Subcutaneous abdominal adipose tissue (tissue), 5 donors: ENCODE data around the gene S1PR5.
A peak's percentile ranks its signal among the peaks of the same experiment; 100 is the strongest.
"Not testable (repeated sequence)": the region's sequence is repeated elsewhere in the genome, so short reads cannot be mapped to it uniquely, and the experiment has no call there.

Experiments
- H3K27ac ChIP-seq: one replicate; pipeline ENCODE4 v1.7.0; 2013; ENCODE audit warnings: low read depth, mild to moderate bottlenecking, inconsistent platforms, low read length, moderate library complexity
- H3K27me3 ChIP-seq, 5 donors: one replicate each; pipeline ENCODE4 v1.7.0; 2013; ENCODE audit warnings: low read length in 5 of 5, inconsistent platforms in 1 of 5; ENCODE audit not compliant: control insufficient read depth in 5 of 5, insufficient read depth in 4 of 5
- H3K36me3 ChIP-seq, 5 donors: one replicate each; pipeline ENCODE4 v1.7.0; 2013; ENCODE audit warnings: low read length in 5 of 5; ENCODE audit not compliant: control insufficient read depth in 5 of 5, insufficient read depth in 5 of 5
- H3K4me1 ChIP-seq, 5 donors: one replicate each; pipeline ENCODE4 v1.7.0; 2013; ENCODE audit warnings: low read length in 5 of 5, mild to moderate bottlenecking in 3 of 5, moderate library complexity in 1 of 5; ENCODE audit not compliant: control insufficient read depth in 5 of 5, insufficient read depth in 5 of 5
- H3K4me3 ChIP-seq, 5 donors: one replicate each; pipeline ENCODE4 v1.7.0; 2013; ENCODE audit warnings: low read length in 5 of 5, low read depth in 1 of 5
- H3K9ac ChIP-seq, 5 donors: one replicate each; pipeline ENCODE4 v1.7.0; 2013; ENCODE audit warnings: low read length in 5 of 5, mild to moderate bottlenecking in 4 of 5, moderate library complexity in 3 of 5
- H3K9me3 ChIP-seq, 5 donors: one replicate each; pipeline ENCODE4 v1.7.0; 2013; ENCODE audit warnings: low read length in 5 of 5; ENCODE audit not compliant: control insufficient read depth in 5 of 5
- donor health status: healthy.
- donor health status: healthy.
- donor health status: healthy.
- donor health status: healthy.
- donor health status: healthy.

The S1PR5 gene

DNA sequence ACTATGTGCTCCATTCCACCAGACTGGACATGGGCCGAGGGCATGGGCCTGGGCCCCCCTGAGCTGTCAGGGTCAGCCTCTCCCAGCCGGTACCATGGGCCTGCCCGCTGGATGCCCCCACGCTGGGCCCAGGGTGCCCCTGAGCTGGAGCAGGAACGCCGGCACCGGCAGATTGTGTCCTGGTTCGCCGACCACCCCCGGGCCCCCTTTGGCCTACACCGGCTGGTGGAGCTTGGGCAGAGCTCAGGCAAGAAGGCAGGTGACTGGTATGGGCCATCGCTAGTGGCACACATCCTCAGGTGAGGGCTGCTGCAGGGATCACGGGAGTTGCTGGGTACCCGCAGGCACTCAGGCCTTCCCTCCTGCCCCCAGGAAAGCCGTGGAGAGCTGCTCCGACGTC, 29.6 kb upstream of the S1PR5 start:
- Histone ChIP-seq H3K9ac (no peak overlapping the region), H3K27ac (no peak overlapping the region), H3K27me3 (no peaks in the 10 kb centered on the region), H3K36me3 (peaks cover 0 to 41% (median 29%) of the 10 kb centered on the region in 5 donors), H3K4me3 (no peak overlapping the region), H3K4me1 (peaks cover 2 to 19% (median 16%) of the 10 kb centered on the region in 5 donors), H3K9me3 (no peaks in the 10 kb centered on the region)

DNA sequence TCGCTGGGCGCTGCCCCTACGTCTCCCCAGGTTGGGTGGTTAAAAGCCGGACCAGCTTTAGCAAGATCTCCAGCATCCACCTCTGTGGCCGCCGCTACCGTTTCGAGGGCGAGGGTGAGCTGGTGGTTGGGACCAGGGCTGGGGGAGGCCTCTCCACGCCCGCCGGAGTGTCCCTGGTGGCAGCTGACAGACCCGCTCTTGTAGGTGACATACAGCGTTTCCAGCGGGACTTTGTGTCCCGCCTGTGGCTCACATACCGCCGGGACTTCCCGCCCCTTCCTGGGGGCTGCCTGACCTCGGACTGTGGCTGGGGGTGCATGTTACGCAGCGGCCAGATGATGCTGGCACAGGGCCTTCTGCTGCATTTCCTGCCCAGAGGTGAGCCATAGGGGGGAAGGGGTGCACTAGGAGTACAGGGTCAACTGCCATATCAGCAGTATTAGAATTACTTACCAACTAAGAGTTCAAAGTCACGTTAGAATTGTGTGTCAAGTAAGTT, 27.6 kb upstream of the S1PR5 start:
- peak overlapping the region in 4 of 5 donors; percentile 20 to 93 (median 86) for H3K9ac ChIP-seq
- peak overlapping the region; percentile 30 for H3K27ac ChIP-seq
- peak overlapping the region; percentile 77 to 87 (median 85) for H3K4me3 ChIP-seq
- peaks cover 0 to 27% (median 20%) of the 10 kb centered on the region in 5 donors for H3K36me3 ChIP-seq
- H3K4me1 ChIP-seq, result peaks cover 2 to 19% (median 16%) of the 10 kb centered on the region in 5 donors
- no peaks in the 10 kb centered on the region for H3K27me3 ChIP-seq
- H3K9me3 ChIP-seq, result no peaks in the 10 kb centered on the region

DNA sequence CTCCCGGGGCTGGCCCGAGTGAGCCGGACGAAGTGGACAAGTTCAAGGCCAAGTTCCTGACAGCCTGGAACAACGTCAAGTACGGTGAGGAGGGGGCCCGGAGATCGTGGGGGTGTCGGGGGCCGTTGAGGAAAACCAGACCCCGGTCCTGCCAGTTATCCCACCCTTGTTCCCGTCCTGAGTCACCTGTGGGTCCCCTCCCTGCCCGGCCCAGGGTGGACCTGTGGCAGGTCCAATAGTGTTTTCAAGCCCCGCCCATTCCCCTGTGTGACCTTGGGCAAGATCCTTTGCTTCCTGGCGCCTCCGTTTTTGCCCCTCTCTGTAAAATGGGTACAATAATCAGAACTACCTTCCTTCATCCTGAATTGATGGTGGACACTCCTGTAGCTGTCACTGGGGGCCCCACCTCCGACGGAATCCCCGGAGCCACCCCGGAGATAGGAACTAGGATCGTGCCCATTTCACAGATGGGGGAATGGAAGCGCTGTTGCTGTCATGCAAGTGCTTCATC, 27.1 kb upstream of the S1PR5 start:
- Histone ChIP-seq H3K4me1 (peaks cover 2 to 19% (median 16%) of the 10 kb centered on the region in 5 donors), H3K27ac (peak overlapping the region; percentile 30)

DNA sequence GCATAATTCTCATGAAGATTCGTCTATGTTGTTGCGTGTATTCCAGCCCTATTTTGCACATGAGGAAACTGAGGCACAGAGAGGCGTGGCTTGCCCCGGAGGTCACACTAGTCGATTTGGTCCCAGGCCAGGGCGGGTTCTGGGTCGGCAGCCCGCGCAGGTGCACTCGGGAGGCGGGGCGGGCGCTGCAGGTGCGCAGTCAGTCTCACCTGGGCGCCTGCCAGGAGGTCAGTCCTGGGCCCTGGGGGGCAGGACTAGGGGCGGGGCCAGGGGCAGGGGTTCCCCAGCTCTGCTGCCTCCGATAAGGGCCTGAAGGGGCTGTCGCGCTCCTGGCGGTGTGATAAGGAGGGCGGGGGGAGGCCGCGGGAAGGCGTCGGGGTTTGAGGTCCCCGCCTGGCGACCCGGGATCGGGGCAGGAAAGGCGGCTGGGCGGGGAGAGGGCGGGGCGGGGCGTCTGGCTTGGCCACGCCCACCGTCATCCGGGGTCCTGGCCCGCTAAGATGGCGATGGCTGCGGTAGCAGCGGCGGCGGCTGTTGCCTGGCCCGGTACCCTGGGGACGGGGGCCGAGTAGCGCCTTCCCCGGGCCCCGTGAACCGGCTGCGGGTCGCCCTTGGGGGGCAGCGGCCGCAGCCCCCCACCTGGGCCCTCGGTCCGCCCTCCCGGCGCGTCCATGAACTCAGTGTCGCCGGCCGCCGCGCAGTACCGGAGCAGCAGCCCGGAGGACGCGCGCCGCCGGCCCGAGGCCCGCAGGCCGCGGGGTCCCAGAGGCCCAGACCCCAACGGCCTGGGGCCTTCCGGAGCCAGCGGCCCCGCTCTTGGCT, 26.4 kb upstream of the S1PR5 start, which contains the start of gene ATG4D:
Gene ATG4D (plus strand): TSS at position 485 of the 822 bp plus-strand sequence. CDS start 187 bp downstream, at position 672.
- peak within 1 kb of the TSS; percentile 81 to 94 (median 90) for H3K9ac ChIP-seq
- H3K4me3 ChIP-seq, result peak within 1 kb of the TSS; percentile 77 to 87 (median 85)
- H3K9me3 ChIP-seq, result no peaks in the 10 kb centered on the region
- H3K36me3 ChIP-seq, result peaks cover 0 to 15% (median 13%) of the 10 kb centered on the region in 5 donors
- peak within 1 kb of the TSS; percentile 30 for H3K27ac ChIP-seq
- peaks cover 0 to 3% (median 0%) of the 10 kb centered on the region in 5 donors for H3K27me3 ChIP-seq
- peaks cover 2 to 19% (median 16%) of the 10 kb centered on the region in 5 donors for H3K4me1 ChIP-seq

More for the DNA sequence above, 27.1 kb upstream of the S1PR5 start:
- no peaks in the 10 kb centered on the region for H3K27me3 ChIP-seq
- peak overlapping the region; percentile 81 to 94 (median 90) for H3K9ac ChIP-seq
- H3K4me3 ChIP-seq, result peak overlapping the region; percentile 77 to 87 (median 85)
- H3K36me3 ChIP-seq, result peaks cover 0 to 22% (median 17%) of the 10 kb centered on the region in 5 donors
- H3K9me3 ChIP-seq, result no peaks in the 10 kb centered on the region

DNA sequence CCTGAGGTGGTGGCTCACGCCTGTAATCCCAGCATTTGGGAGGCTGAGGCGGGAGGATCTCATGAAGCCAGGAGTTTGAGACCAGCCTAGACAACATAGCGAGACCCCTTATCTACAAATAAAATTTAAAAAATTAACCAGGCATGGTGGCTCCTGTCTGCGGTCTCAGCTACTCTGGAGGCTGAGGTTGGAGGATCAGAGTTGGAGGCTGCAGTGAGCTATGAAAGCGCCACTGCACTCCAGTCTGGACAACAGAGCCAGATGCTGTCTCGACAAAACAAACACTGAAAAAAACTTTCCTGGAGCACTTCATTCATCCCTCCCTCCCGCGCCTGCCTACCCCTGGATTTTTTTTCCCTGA, 25.8 kb upstream of the S1PR5 start:
- H3K4me1 ChIP-seq, result peaks cover 2 to 19% (median 16%) of the 10 kb centered on the region in 5 donors
- no peaks in the 10 kb centered on the region for H3K9me3 ChIP-seq
- H3K4me3 ChIP-seq, result peak overlapping the region in 4 of 5 donors; percentile 77 to 87 (median 84)
- H3K36me3 ChIP-seq, result peaks cover 0 to 10% (median 9%) of the 10 kb centered on the region in 5 donors
- H3K27ac ChIP-seq, result no peak overlapping the region
- H3K9ac ChIP-seq, result peak overlapping the region in 1 of 5 donors; percentile 64
- H3K27me3 ChIP-seq, result peaks cover 0 to 3% (median 2%) of the 10 kb centered on the region in 5 donors

DNA sequence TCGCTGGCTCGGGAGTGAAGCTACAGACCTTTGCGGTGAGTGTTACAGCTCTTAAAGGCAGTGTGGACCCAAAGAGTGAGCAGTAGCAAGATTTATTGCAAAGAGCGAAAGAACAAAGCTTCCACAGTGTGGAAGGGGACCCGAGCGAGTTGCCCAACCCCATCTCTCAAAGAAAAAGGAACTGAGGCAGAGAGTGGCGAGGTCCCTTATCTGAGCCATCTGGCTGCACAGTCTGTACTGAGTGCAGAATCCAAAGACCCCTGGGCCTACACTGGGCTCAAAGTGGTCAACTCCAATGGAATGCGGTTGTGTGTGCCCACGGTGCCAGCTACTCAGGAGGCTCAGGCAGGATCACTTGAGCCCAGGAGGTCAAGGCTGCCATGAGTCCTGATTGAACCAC, 21.8 kb upstream of the S1PR5 start:
- not testable (repeated sequence) for H3K9me3 ChIP-seq, H3K4me1 ChIP-seq, H3K27ac ChIP-seq, H3K9ac ChIP-seq, H3K36me3 ChIP-seq, H3K4me3 ChIP-seq
- peaks cover 0 to 12% (median 3%) of the 10 kb centered on the region in 5 donors for H3K27me3 ChIP-seq

DNA sequence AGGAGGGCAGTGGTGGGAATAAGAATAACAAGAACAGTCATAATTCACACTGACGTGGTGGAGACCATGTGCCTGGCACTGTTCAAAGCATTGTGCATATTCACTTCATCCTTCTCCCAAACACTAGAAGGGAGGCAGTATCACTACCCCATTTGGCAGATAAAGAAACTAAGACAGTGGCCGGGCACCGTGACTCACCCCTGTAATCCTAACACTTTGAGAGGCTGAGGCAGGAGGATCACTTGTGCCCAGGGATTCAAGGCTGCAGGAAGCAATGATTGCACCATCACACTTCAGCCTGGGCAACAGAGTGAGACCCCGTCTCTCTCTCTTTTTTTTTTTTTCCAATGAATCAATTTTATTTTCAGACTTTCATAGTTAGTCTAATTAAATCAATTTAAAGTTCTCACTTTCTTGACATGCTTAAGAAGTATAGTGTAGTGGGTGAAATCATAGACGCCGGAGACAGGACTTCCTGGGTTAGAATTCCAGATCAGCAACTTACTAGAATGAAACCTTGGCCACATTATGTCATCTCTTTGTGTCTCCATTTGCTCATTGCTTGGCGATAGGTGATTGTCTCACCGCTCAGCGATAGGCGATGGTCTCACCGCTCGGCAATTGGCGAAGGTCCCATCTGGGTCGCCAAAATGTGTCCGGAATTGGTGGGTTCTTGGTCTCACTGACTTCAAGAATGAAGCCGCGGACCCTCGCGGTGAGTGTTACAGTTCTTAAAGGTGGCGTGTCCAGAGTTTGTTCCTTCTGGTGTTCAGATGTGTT, 21.1 kb upstream of the S1PR5 start:
- H3K9me3 ChIP-seq, result no peaks in the 10 kb centered on the region
- no peak overlapping the region for H3K9ac ChIP-seq
- no peak overlapping the region for H3K27ac ChIP-seq
- H3K4me1 ChIP-seq, result peaks cover 0 to 4% (median 4%) of the 10 kb centered on the region in 5 donors
- peaks cover 0 to 12% (median 3%) of the 10 kb centered on the region in 5 donors for H3K27me3 ChIP-seq
- no peaks in the 10 kb centered on the region for H3K36me3 ChIP-seq
- H3K4me3 ChIP-seq, result no peak overlapping the region

DNA sequence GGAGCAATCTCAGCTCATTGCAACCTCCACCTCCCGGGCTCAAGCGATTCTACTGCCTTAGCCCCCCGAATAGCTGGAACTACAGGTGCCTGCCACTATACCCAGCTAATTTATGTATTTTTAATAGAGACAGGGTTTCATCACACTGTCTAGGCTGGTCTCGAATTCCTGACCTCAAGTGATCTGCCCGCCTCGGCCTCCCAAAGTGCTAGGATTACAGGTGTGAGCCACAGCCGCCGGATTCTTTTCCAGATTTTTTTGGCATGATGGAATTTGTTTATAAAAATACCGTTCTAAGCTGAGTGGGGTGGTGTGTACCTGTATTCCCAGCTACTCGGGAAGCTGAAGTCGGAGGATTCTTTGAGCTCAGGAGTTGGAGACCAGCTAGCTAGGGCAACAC, 20.4 kb upstream of the S1PR5 start:
- Histone ChIP-seq H3K27ac (no peak overlapping the region), H3K36me3 (no peaks in the 10 kb centered on the region), H3K4me3 (no peak overlapping the region), H3K4me1 (no peaks in the 10 kb centered on the region), H3K9me3 (peaks cover 0 to under 1% (median 0%) of the 10 kb centered on the region in 5 donors), H3K27me3 (peaks cover 0 to 12% (median 3%) of the 10 kb centered on the region in 5 donors), H3K9ac (no peak overlapping the region)

DNA sequence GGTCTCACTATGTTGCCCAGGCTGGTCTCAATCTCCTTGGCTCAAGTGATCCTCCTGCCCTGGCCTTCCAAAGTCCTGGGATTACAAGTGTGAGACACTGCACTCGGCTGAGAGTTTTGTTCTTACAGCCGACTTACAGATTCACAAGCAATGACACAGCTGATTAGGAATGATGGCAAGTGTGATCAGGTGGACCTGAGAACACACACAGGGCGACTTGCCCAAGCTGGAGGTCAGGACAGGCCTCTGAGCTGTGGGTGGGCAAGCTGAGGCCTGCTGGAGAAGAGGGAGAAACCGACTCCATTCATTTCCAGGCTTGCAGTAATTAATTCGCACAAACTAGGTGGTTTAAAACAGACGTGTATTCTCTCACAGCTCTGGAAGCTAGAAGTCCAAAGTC, 18.4 kb upstream of the S1PR5 start:
- H3K9me3 ChIP-seq, result peaks cover 0 to 5% (median 0%) of the 10 kb centered on the region in 5 donors
- H3K36me3 ChIP-seq, result no peaks in the 10 kb centered on the region
- H3K4me1 ChIP-seq, result no peaks in the 10 kb centered on the region
- H3K27me3 ChIP-seq, result peaks cover 0 to 12% (median 3%) of the 10 kb centered on the region in 5 donors
- H3K27ac ChIP-seq, result no peak overlapping the region
- H3K9ac ChIP-seq, result no peak overlapping the region
- H3K4me3 ChIP-seq, result no peak overlapping the region
